Measurements from ENCODE around the gene COPS3.
A peak's percentile ranks its signal among the peaks of the same experiment; 100 is the strongest.

Gene COPS3

GRCh38 chr17:17216236-17216635, 64.8 kb downstream of the COPS3 start:
- no peak for DNase-seq (ENCODE audit: low read depth in 2 of 2)

GRCh38 chr17:17215575-17215974, 65.5 kb downstream of the COPS3 start:
- DNase-seq (ENCODE audit: low read depth in 2 of 2) = no peak

DNA sequence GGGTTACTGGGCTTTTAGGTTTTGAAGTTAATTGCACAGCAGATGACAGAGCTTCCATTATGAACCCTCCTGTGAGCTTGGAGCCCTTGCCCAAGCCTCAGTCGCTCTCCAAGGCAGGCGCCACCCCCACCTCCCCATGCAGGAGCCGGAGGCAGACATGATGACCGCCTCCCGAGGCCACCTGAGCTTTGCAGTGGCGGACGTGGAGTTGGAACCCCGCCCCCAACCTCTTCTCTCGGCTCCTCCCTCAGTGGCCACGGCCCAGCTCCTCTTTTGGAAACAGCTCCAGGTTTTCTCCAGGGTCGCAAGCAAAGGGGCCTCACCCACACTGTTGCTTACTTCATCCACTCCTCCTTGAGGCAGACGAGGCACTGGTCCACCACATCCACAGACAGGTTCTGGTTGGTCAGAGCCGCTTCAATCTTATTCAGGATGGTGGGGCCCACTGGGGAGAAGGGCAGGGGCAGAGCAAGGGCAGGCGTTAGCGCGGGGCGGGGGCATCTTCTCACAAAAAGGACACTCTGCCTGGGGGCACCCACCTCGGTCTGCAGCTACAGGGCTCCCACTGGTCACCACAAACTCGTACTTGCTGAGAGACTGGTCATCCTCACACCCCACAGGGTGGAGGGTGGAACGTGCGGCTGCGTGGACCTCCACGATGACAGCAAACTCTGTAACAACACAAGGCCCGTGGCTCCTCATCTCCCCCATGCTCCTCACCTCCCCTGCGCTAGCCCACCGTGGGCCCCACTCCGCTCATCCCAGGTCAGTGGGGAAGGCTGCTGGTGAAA, 66.2 kb downstream of the COPS3 start:
- DNase-seq (ENCODE audit: low read depth in 2 of 2) = no peak

DNA sequence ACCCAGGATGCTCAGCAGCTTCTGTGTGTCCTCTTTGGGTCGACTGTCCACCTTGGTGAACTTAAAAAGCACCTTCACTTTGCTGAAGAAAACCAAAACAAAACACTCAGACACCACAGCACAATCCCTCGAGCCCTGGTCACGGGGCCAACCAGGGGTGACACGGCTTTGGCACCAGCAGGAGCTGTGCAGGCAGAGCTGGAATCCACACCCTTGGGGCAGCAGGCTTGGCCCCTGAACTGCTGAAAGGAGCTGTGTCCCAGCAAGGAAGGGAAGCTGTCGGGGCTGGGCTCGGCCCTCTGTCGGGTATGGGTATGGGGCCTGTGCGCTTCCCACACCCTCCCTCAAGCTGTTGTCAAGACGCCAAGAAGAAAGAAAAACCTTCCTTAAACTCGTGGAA, 67.3 kb downstream of the COPS3 start:
- DNase-seq (ENCODE audit: low read depth in 2 of 2) = no peak

DNA sequence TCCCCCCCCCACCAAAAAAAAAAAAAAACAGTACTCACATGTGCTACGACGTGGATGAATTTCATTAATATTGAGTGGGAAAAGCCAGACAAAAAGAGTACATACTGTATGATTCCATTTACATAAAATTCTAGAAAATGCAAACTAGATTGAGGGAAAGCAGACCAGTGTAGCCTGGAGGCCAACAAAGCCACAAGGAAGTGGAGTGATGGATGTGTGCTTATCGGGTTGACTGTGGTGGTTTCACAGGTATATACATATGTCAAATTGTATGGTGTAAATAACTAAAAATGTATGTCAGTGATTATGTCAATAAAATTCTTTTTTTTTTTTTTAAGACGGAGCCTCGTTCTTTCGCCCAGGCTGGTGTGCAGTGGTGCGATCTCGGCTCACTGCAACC, 73.0 kb downstream of the COPS3 start:
- no peak for DNase-seq (ENCODE audit: low read depth in 2 of 2)

- DNase-seq (ENCODE audit: low read depth in 2 of 2) = no peak
Measured at GRCh38 chr17:17206913-17207335, 74.1 kb downstream of the COPS3 start.

- peak; percentile 83 to 91 for DNase-seq (ENCODE audit: low read depth in 2 of 2)
Measured at GRCh38 chr17:17206124-17206912, 74.7 kb downstream of the COPS3 start, which contains the start of gene PLD6. PLD6 (minus strand) TSS chr17:17206333; CDS start chr17:17206286, 47 bp downstream.

- DNase-seq (ENCODE audit: low read depth in 2 of 2) = peak; percentile 44 to 57
Measured at GRCh38 chr17:17205368-17206123, 75.5 kb downstream of the COPS3 start.

- no peak for DNase-seq (ENCODE audit: low read depth in 2 of 2)
Measured at GRCh38 chr17:17204635-17205231, 76.3 kb downstream of the COPS3 start.

DNA sequence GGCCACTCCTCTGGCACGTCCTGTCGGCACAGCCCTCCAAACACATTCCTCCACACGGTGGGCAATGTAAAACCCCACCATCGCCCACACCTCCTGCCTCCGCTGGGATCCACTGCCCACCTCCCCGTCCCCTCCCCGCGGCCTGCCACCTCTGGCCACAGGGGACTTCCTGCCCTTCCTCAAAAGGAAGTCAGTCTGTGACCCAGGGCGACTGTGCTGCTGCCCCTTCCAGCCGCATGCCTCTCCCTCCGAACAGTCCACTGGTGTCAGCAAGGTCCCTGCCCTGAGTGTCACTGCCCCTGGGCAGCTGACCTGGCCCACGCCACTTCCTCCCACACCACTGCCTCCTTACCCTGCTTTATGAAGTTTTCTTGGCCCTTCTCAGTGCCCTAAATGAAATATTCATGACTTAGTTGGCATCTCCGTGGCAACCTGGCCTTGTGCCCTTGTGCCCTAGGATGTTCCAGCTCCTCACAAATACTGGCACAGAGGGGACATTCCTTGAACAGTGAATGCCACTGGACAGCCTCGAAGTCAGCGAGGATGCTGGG, 76.9 kb downstream of the COPS3 start:
- no peak for DNase-seq (ENCODE audit: low read depth in 2 of 2)

GRCh38 chr17:17203173-17203730, 77.8 kb downstream of the COPS3 start:
- DNase-seq (ENCODE audit: low read depth in 2 of 2) = no peak

GRCh38 chr17:17201907-17202306, 79.1 kb downstream of the COPS3 start:
- no peak for DNase-seq (ENCODE audit: low read depth in 2 of 2)

DNA sequence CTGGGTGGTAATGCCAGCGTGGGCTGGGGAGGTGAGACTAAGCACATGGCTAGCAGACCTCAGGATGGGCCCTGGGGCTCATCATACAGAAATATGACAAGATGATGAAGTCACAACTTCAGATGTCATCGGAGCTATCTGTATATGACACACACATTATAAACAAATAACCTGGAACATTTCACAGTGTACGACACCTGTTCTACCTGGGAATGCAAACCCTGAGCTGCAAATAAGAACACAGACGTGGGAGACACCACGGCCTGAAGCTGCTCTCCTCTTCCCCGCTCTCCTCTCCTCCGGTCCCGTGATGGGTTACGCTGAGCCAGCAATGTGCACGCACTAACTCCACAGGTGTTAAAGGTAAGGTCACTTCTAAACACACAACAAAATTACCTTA, 79.8 kb downstream of the COPS3 start:
- no peak for DNase-seq (ENCODE audit: low read depth in 2 of 2)

- no peak for DNase-seq (ENCODE audit: low read depth in 2 of 2)
Measured at GRCh38 chr17:17200831-17201230, 80.2 kb downstream of the COPS3 start.

GRCh38 chr17:17200311-17200710, 80.7 kb downstream of the COPS3 start:
- no peak for DNase-seq (ENCODE audit: low read depth in 2 of 2)

GRCh38 chr17:17198281-17198680, 82.8 kb downstream of the COPS3 start:
- no peak for DNase-seq (ENCODE audit: low read depth in 2 of 2)

GRCh38 chr17:17196776-17197175, 84.3 kb downstream of the COPS3 start:
- no peak for DNase-seq (ENCODE audit: low read depth in 2 of 2)
